Progenitor cell of endocrine pancreas (in vitro differentiated cells): ENCODE data around the gene DLK1. TPM values are rescaled to one million over a fixed set of nuclear protein-coding genes. Genes with fewer than 3 reads are reported as not detected.

Source experiments
- DNase-seq: peaks from one replicate; pipeline ENCODE4 v3.0.0; 2021; ENCODE audit warnings: low spot score; ENCODE audit not compliant: unreplicated experiment
- H3K27ac Mint-ChIP-seq: 2 replicates; pipeline ENCODE4 v1.8.0; 2021; ENCODE audit warnings: mild to moderate bottlenecking, moderate library complexity, mixed read lengths
- H3K27me3 Mint-ChIP-seq: 2 replicates; pipeline ENCODE4 v1.8.0; 2021; ENCODE audit warnings: mixed read lengths
- H3K36me3 Mint-ChIP-seq: 2 replicates; pipeline ENCODE4 v1.8.0; 2022; ENCODE audit warnings: mixed read lengths; ENCODE audit not compliant: insufficient read depth
- H3K4me1 Mint-ChIP-seq: 2 replicates; pipeline ENCODE4 v1.8.0; 2021; ENCODE audit warnings: low read depth, mixed read lengths
- H3K4me3 Mint-ChIP-seq: 2 replicates; pipeline ENCODE4 v1.8.0; 2021; ENCODE audit warnings: low read depth, mild to moderate bottlenecking, moderate library complexity, mixed read lengths
- H3K9me3 Mint-ChIP-seq: 2 replicates; pipeline ENCODE4 v1.8.0; 2021; ENCODE audit warnings: low read depth, mixed read lengths
- CTCF ChIP-seq: fragments of 200-600 bp; sonication (generic); IDR thresholded peaks from one replicate; pipeline ENCODE4 v1.5.0; 2021; ENCODE audit warnings: antibody characterized with exemption, mild to moderate bottlenecking; ENCODE audit not compliant: unreplicated experiment
- total RNA-seq: library from RNA; stranded (reverse); gene quantifications from 2 replicates; pipeline ENCODE4 v1.2.1, GENCODE V29; 2021

Gene DLK1
- total RNA-seq, 1 donor from 2014 or later, result 5,856 TPM

GRCh38 chr14:100761481-100761880, 34.8 kb downstream of the DLK1 start:
- no peak for TF ChIP-seq CTCF
- Mint-ChIP-seq H3K36me3 (no peaks in the 10 kb centered on the region), H3K27me3 (no peaks in the 10 kb centered on the region), H3K9me3 (no peaks in the 10 kb centered on the region), H3K4me3 (no peak overlapping the region), H3K27ac (no peak overlapping the region), H3K4me1 (peaks cover 2% of the 10 kb centered on the region)
- DNase-seq, result no peak

- no peaks in the 10 kb centered on the region for H3K9me3 Mint-ChIP-seq
These were observed 35.4 kb downstream of the DLK1 start for GRCh38 chr14:100762089-100762515.

GRCh38 chr14:100762901-100763300, 36.2 kb downstream of the DLK1 start:
- Mint-ChIP-seq H3K4me3 (no peak overlapping the region), H3K27me3 (no peaks in the 10 kb centered on the region), H3K9me3 (no peaks in the 10 kb centered on the region), H3K4me1 (peaks cover 2% of the 10 kb centered on the region), H3K36me3 (no peaks in the 10 kb centered on the region), H3K27ac (no peak overlapping the region)
- DNase-seq, result no peak
- TF ChIP-seq CTCF, result no peak

More at GRCh38 chr14:100762089-100762515, 35.4 kb downstream of the DLK1 start:
- Mint-ChIP-seq H3K4me1 (peaks cover 2% of the 10 kb centered on the region), H3K27ac (no peak overlapping the region), H3K36me3 (no peaks in the 10 kb centered on the region), H3K4me3 (no peak overlapping the region), H3K27me3 (no peaks in the 10 kb centered on the region)
- TF ChIP-seq CTCF, result no peak
- no peak for DNase-seq

GRCh38 chr14:100764471-100765115, 37.9 kb downstream of the DLK1 start:
- no peak for DNase-seq
- peaks cover 2% of the 10 kb centered on the region for H3K4me1 Mint-ChIP-seq
- no peaks in the 10 kb centered on the region for H3K9me3 Mint-ChIP-seq
- no peak overlapping the region for H3K27ac Mint-ChIP-seq
- no peak overlapping the region for H3K4me3 Mint-ChIP-seq
- no peaks in the 10 kb centered on the region for H3K27me3 Mint-ChIP-seq
- no peaks in the 10 kb centered on the region for H3K36me3 Mint-ChIP-seq
- TF ChIP-seq CTCF, result no peak

GRCh38 chr14:100765296-100765695, 38.6 kb downstream of the DLK1 start:
- H3K4me1 Mint-ChIP-seq, result no peaks in the 10 kb centered on the region
- no peak overlapping the region for H3K4me3 Mint-ChIP-seq
- no peak for TF ChIP-seq CTCF
- no peak for DNase-seq
- H3K9me3 Mint-ChIP-seq, result no peaks in the 10 kb centered on the region
- H3K27ac Mint-ChIP-seq, result no peak overlapping the region
- H3K27me3 Mint-ChIP-seq, result no peaks in the 10 kb centered on the region
- no peaks in the 10 kb centered on the region for H3K36me3 Mint-ChIP-seq
